ENCODE measurements around the gene EIF5A2.

The EIF5A2 gene

DNA sequence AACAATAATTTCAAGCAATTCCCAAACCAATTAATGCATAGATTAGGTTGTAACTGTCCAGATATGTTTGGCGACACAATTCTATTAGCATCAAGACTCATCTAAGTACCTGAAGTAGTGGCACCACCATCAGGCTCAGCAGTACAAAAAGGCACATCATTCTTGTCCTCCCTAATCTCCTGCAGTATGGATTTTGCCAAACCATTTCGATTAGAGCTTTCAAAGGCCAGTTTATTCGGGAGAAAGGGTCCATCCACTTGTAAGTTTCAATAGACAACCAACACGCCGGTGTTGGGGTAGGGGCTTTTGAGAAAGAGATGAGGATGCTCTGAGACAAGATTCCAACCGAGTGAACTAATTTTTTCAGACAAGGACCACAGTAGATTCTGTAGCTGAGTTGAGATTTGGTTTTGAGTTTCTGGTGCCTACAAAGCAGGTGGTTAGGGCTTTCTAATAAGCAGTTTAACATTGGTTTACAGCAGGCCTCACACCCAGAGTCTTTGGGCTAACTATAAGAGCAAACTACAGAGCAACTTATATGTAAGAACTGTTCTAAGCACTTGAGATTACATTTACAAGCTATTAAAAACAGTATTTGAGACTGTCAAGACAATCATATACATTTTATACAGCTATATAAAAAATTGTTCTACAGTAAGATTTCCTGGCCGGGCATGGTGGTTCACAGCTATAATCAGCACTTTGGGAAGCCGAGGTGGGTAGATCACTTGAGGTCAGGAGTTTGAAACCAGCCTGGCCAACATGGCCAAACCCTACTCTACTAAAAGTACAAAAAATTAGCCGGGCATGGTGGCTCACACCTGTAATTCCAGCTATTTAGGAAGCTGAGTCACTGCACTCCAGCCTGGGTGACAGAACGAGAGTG lies 43.0 kb downstream of the EIF5A2 start:
- no peak overlapping the region for H3K4me3 Mint-ChIP-seq
- H3K27me3 Mint-ChIP-seq (ENCODE audit: low read depth, poor library complexity) = peaks cover under 1% of the 10 kb centered on the region
- peaks cover 34% of the 10 kb centered on the region for H3K36me3 Mint-ChIP-seq (ENCODE audit: low read depth)
- H3K4me1 Mint-ChIP-seq = peaks cover 38% of the 10 kb centered on the region
- H3K27ac Mint-ChIP-seq = no peak overlapping the region
- no peak for DNase-seq
- TF ChIP-seq, protein P1, sequence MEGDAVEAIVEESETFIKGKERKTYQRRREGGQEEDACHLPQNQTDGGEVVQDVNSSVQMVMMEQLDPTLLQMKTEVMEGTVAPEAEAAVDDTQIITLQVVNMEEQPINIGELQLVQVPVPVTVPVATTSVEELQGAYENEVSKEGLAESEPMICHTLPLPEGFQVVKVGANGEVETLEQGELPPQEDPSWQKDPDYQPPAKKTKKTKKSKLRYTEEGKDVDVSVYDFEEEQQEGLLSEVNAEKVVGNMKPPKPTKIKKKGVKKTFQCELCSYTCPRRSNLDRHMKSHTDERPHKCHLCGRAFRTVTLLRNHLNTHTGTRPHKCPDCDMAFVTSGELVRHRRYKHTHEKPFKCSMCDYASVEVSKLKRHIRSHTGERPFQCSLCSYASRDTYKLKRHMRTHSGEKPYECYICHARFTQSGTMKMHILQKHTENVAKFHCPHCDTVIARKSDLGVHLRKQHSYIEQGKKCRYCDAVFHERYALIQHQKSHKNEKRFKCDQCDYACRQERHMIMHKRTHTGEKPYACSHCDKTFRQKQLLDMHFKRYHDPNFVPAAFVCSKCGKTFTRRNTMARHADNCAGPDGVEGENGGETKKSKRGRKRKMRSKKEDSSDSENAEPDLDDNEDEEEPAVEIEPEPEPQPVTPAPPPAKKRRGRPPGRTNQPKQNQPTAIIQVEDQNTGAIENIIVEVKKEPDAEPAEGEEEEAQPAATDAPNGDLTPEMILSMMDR (IDR thresholded peaks at IDR 0.05) = no peak
- peaks cover 4% of the 10 kb centered on the region for H3K9me3 Mint-ChIP-seq

GRCh38 chr3:170864525-170865208 lies 43.8 kb downstream of the EIF5A2 start:
- no peak for DNase-seq
- TF ChIP-seq, protein P1 (IDR thresholded peaks at IDR 0.05) = no peak
- peaks cover 34% of the 10 kb centered on the region for H3K36me3 Mint-ChIP-seq (ENCODE audit: low read depth)
- H3K27ac Mint-ChIP-seq = peak overlapping the region; percentile 12
- no peaks in the 10 kb centered on the region for H3K27me3 Mint-ChIP-seq (ENCODE audit: low read depth, poor library complexity)
- no peak overlapping the region for H3K4me3 Mint-ChIP-seq
- H3K4me1 Mint-ChIP-seq = peaks cover 33% of the 10 kb centered on the region
- peaks cover 4% of the 10 kb centered on the region for H3K9me3 Mint-ChIP-seq

DNA sequence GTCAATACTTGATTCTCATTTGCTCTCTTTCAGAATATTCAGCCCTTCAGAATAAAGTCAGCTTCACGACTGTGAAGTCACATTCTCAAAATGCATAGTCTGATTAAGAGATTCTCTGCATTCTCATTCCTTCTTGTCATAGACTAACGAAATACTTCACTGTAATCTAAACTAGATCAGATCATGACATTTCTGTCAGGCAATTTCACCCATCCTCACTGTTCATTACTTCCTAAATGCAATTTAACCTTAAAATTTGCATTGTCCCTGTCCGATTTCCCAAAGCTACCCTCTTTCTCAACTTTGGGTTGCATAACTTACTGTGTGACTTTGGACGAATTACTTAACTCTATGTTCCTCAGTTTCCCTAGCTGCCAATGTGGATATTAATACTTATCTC lies 44.6 kb downstream of the EIF5A2 start:
- peaks cover 34% of the 10 kb centered on the region for H3K36me3 Mint-ChIP-seq (ENCODE audit: low read depth)
- H3K27ac Mint-ChIP-seq = no peak overlapping the region
- no peaks in the 10 kb centered on the region for H3K27me3 Mint-ChIP-seq (ENCODE audit: low read depth, poor library complexity)
- TF ChIP-seq, protein P1 (IDR thresholded peaks at IDR 0.05) = no peak
- peaks cover 4% of the 10 kb centered on the region for H3K9me3 Mint-ChIP-seq
- peaks cover 26% of the 10 kb centered on the region for H3K4me1 Mint-ChIP-seq
- no peak overlapping the region for H3K4me3 Mint-ChIP-seq
- no peak for DNase-seq

GRCh38 chr3:170862618-170863374 lies 45.6 kb downstream of the EIF5A2 start:
- Mint-ChIP-seq H3K27ac (peak overlapping the region; percentile 58), H3K4me3 (no peak overlapping the region), H3K27me3 (ENCODE audit: low read depth, poor library complexity) (peaks cover 4% of the 10 kb centered on the region), H3K9me3 (peaks cover 4% of the 10 kb centered on the region), H3K36me3 (ENCODE audit: low read depth) (peaks cover 34% of the 10 kb centered on the region), H3K4me1 (peaks cover 18% of the 10 kb centered on the region)
- TF ChIP-seq, protein P1 (IDR thresholded peaks at IDR 0.05) = no peak
- DNase-seq = no peak

GRCh38 chr3:170858599-170858998 lies 49.8 kb downstream of the EIF5A2 start:
- Mint-ChIP-seq H3K9me3 (no peaks in the 10 kb centered on the region), H3K36me3 (ENCODE audit: low read depth) (no peaks in the 10 kb centered on the region), H3K4me1 (peaks cover 6% of the 10 kb centered on the region), H3K4me3 (no peak overlapping the region), H3K27me3 (ENCODE audit: low read depth, poor library complexity) (peaks cover 4% of the 10 kb centered on the region), H3K27ac (no peak overlapping the region)
- TF ChIP-seq, protein P1 (IDR thresholded peaks at IDR 0.05) = no peak
- DNase-seq = no peak

Measured in nephron progenitor cell (in vitro differentiated cells).